ENCODE data around the gene THAP7.

THAP7 gene

GRCh38 chr22:20992456-20993303 lies 9.2 kb downstream of the THAP7 start:
- DNase-seq, result no peak

GRCh38 chr22:20992056-20992442 lies 9.9 kb downstream of the THAP7 start:
- DNase-seq, result no peak

GRCh38 chr22:20991252-20992055 lies 10.5 kb downstream of the THAP7 start:
- no peak for DNase-seq

GRCh38 chr22:20990184-20991180 lies 11.4 kb downstream of the THAP7 start:
- no peak for DNase-seq

GRCh38 chr22:20989323-20990138 lies 12.4 kb downstream of the THAP7 start:
- no peak for DNase-seq

DNA sequence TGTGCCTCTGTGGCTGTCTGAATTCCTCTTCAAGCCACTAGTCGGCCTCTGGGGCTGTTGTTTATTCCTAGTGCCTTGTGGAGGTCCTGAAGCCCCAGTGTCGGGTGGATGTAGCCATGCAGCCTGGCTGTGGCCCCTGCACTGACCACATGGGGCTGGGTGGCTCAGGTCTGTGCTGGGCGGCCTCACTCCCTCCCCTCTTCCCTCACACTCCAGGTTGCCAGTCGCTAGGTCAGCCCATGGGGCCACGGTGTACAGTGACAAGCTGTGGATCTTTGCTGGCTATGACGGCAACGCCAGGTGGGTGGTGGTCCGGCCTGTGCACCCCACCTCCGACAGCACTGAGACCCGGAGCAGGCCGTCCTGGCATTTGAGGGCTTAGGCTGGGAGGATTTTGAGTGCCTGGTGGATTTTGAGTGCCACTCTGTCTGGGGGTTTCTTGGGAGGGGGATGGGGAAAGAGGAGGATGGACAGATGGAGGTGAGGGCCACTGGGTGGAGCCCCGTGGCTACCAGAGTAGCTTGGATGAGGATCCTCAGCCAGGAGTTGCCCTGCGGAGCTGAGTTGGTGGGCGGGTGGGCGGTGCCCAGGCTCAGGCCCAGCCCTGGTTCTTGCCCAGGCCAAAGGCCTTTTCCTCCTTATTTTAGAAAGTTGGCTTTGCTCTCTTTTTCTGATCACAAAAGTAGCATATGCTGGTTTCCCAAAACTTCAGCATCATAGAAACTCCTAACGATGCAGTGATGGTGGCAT lies 13.2 kb downstream of the THAP7 start:
- no peak for DNase-seq

DNA sequence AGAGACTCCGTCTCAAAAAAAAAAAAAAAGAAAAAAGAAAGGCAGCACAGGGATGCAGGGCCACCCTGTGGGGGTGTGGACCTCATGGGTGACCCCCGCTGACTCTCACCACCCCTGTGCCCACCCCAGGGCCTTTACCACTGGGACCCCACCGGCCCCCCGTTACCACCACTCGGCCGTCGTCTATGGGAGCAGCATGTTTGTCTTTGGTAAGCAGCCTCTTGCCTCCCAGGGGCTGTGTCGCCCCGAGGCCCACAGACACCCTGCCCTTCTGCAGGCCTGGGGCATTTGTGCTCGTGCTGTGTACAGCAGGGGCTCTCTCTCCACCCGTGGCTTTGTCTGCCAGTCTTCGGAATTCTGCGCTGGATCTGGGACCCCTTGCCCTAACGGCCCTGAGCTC lies 14.5 kb downstream of the THAP7 start:
- DNase-seq, result no peak

DNA sequence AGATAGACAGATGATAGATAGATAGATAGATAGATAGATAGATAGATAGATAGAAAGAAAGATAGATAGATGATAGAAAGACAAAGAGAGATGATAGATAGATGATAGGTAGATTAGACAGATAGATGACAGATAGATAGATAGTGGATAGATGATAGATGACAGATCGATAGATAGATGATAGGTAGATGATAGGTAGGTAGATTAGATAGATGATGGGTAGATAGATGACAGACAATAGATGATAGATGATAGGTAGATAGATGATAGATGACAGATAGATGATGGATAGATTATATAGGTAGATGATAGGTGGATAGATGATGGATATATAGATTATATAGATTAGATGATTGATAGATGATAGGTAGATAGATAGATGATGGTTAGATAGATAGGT lies 15.6 kb downstream of the THAP7 start:
- no peak for DNase-seq

GRCh38 chr22:20985720-20986119 lies 16.2 kb downstream of the THAP7 start:
- DNase-seq, result no peak

GRCh38 chr22:20983081-20983771 lies 18.7 kb downstream of the THAP7 start:
- DNase-seq, result no peak

GRCh38 chr22:20982563-20982882 lies 19.4 kb downstream of the THAP7 start:
- no peak for DNase-seq

DNA sequence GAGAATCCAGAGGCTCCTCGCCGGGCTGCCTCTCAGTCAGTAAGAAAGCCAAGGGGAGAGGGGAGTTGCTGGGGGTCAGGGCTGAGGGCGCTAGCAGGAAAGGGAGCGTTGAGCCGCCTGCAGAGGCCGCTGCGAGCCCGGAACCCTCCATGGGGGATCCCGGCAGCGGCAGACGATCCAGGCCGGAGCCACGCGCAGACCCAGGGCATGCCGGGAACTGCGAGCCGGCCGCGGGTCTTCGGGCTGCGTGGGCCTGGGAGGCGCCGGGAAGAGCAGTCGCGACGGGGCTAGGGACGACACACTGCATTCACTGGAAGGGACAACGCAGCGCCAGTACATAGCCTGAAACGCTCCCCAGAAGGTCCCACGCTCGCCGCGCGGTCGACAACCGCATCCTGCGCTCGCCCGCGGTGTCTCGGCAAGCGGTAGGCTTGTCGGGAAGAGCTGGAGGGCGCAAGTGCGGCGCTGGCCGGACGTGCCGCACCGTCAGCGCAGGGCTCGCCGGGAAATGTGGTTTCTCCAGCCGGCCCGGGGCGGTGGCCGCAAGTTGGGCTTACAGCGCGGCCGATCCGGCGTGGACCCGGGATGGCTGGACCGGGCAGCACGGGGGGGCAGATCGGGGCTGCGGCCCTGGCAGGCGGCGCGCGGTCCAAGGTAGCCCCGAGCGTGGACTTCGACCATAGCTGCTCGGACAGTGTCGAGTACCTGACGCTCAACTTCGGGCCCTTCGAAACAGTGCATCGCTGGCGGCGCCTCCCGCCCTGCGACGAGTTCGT lies 19.9 kb downstream of the THAP7 start, which contains the start of gene LZTR1:
TSS of gene LZTR1 (plus strand) at position 511 of the 776 bp plus-strand sequence. CDS start at position 586, 75 bp downstream.
- peak; percentile 85 for DNase-seq

- peak; percentile 22 for DNase-seq
Measured at GRCh38 chr22:20980938-20981722, 20.8 kb downstream of the THAP7 start.

- DNase-seq, result no peak
Measured at GRCh38 chr22:20980523-20980922, 21.4 kb downstream of the THAP7 start.

GRCh38 chr22:20979940-20980453 lies 21.9 kb downstream of the THAP7 start:
- no peak for DNase-seq

GRCh38 chr22:20979243-20979809 lies 22.6 kb downstream of the THAP7 start:
- DNase-seq, result no peak

- no peak for DNase-seq
Measured at GRCh38 chr22:20978419-20978818, 23.5 kb downstream of the THAP7 start.

GRCh38 chr22:20977516-20978170 lies 24.3 kb downstream of the THAP7 start:
- no peak for DNase-seq
